GM18517 (cell line): ENCODE results near the gene SLC35E4.
"Not testable (repeated sequence)": the region's sequence is repeated elsewhere in the genome, so short reads cannot be mapped to it uniquely, and the experiment has no call there.

Experiments
- ATAC-seq: cut with Tn5 transposase; IDR thresholded peaks from one replicate; pipeline ENCODE4 v1.9.1; 2021; ENCODE audit warnings: mild to moderate bottlenecking, moderate library complexity; ENCODE audit not compliant: unreplicated experiment

The SLC35E4 gene, protein sequence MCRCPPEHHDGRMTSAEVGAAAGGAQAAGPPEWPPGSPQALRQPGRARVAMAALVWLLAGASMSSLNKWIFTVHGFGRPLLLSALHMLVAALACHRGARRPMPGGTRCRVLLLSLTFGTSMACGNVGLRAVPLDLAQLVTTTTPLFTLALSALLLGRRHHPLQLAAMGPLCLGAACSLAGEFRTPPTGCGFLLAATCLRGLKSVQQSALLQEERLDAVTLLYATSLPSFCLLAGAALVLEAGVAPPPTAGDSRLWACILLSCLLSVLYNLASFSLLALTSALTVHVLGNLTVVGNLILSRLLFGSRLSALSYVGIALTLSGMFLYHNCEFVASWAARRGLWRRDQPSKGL

DNA sequence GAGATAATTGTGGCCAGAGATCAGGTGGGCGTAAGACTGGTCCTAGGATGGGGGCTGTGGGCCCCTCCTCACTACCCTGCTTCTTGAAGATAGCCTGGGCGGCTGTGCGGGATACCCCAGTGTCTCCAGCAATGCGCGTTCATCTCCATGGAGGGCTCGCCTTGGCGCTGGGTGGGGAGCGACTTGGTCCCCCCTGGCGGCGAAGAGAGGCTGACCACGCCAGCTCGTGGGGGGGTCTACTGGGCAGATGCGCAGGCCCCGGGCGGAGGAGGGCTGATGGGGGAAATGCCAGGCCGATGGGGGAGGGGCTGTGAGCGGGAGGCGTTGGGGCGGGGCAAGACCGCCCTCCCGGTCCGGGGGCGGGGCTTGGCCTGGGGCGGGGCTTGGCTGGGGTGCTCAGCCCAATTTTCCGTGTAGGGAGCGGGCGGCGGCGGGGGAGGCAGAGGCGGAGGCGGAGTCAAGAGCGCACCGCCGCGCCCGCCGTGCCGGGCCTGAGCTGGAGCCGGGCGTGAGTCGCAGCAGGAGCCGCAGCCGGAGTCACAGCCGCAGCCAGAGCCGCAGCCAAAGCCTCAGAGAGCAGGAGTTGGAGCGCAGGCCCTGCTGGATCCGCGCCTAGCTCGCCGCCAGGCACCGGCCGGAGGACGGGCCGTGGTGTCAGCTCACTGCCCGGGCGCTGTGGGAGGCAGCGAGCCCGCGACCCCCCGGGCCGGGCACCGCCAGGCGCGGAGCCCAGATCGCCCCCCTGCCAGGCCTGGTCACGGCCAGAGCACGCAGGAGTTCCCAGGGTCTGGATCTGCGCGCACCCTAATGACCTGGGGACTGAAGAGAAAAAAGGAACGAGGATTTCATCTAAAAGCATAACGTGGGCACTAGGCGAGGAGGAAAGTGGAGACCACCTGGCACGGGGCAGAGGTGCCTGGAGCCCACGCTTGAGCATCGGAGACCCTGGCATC, at the start of gene SLC35E4:
SLC35E4 (plus strand) TSS at position 509 of the 953 bp plus-strand sequence. CDS start 670 bp downstream, outside the sequence.
- ATAC-seq, result peak; percentile 32

DNA sequence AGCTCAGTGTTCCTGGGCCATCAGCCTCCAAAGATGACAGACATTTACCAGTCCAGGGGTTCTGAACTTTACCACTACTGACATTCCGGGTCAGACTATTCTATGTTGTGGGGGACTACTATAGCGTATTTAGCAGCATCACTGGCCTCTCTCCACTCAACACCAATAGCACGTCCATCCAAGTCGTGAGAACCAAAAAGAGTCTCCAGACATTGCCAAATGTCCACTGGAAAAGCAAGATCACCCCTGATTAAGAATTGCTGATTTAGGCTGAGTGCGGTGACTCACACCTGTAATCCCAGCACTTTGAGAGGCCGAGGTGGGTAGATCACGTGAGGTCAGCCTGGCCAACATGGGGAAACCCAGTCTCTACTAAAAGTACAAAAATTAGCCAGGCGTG, 49.2 kb upstream of the SLC35E4 start:
- ATAC-seq, result no peak

DNA sequence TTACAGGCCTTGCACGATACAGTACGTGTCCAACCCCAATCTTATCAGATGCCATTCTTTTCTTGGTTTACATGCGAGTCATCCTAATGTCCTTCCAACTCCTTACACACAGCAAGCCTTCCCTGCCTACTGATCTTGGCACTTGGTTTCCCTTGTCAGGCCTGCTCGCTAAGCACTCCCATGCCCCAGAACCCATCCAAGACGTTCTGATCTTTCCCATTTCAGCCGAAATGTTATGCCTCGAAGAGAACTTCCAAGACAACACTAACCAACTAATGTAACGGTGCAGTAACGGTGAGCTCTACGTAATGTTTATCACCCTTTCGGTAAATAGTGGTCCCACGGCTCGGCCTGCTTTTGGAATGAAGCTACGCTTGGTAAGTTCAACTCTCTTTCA, 44.4 kb upstream of the SLC35E4 start:
- ATAC-seq, result no peak

DNA sequence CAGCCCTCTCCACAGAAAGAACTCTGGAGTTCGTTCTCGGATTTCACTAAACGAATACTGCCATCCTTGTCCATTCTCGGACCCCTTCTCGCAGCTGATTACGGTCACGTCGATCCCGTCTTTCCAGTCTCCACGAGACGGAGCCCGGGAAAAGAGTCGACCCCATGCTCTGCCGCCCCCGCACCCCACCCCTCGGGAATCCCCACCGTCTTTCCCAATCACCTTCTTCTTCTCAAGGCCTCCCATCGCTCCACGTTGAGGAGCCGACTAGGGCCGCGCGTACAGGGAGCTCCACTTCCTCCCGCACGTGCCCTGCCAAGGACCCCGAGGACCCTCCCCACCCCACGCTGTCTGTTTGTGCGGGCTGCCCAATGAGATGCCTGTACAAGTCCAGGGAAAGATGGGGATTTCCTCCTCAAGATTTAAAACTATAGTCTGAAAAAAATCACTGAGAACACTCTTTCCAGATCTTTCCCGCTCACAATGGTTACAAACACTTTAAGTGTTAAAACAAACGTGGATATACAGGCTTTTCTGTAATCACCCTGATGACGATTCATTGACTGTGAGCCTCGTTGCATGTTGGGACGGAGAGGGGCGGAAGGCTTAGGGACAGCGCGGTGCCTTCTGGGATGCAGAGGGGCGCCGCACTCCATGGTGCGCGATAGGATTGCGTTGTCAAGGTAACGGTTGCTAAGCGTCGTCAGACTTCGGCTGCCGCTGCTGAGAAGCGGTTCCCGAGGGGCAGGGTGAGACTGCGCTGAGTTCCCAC, 43.8 kb upstream of the SLC35E4 start, which contains the start of gene PES1:
PES1 (minus strand) TSS at position 323 of the 772 bp plus-strand sequence; CDS start at position 246, 77 bp downstream.
- ATAC-seq, result peak; percentile 93

DNA sequence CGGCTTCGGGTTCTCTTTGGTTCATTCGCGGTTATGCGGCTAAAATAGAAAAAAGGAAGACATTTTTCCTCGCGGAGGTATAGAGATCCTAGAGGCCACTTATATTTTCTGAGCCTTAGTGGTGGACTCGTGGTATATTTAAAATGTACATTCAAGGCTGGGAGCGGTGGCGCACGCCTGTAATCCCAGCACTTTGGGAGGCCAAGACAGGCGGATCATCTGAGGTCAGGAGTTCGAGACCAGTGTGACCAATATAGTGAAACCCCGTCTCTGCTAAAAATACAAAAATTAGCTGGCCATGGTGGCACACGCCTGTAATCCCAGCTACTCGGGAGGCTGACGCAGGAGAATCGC, 43.2 kb upstream of the SLC35E4 start:
- not testable (repeated sequence) for ATAC-seq

DNA sequence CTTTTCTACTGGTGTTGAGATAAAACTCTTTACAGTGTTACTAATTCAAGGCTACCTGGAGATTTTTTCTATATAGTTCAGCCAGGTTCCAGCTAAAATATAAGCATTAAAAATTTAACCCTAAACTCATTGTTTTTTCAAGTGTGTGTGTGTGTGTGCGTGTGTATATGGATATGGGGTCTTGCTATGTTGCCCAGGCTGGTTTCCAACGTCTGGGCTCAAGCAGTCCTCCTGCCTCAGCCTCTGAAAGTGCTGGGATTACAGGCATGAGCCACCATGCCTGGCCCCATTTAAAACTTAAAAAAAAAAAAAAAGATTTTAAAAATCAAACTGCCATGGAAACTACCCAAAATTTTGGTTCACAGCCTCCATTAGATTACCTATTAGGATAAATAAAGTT, 39.4 kb upstream of the SLC35E4 start:
- no peak for ATAC-seq

DNA sequence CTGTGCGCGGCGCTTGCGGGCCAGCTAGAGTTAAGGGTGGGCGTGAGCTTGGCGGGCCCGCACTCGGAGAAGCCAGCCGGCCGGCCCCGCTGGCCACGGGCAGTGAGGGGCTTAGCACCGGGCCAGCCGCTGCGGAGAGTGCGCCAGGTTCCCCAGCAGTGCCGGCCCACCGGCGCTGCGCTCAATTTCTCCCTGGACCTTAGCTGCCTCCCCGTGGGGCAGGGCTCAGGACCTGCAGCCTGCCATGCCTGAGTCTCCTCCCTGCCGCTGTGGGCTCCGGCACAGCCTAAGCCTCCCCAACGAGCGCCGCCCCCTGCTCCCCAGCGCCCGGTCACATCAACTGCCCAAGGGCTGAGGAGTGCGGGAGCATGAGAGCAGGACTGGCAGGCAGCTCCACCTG, 38.7 kb upstream of the SLC35E4 start:
- no peak for ATAC-seq

DNA sequence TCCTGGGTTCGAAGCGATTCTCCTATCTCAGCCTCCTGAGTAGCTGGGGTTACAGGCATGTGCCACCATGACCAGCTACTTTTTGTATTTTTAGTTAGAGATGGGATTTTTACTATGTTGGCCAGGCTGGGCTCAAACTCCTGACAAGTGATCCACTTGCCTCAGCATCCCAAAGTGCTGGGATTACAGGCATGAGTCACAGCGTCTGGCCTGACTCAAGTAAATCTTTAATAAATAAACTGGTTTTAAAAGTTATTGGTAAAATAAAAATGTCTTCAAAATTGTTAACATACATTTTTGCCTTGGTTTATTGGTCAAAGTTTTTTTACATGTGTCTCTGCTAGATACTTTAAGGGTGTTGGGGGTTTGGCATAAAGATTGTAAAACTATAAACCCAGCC, 36.6 kb upstream of the SLC35E4 start:
- ATAC-seq, result no peak

DNA sequence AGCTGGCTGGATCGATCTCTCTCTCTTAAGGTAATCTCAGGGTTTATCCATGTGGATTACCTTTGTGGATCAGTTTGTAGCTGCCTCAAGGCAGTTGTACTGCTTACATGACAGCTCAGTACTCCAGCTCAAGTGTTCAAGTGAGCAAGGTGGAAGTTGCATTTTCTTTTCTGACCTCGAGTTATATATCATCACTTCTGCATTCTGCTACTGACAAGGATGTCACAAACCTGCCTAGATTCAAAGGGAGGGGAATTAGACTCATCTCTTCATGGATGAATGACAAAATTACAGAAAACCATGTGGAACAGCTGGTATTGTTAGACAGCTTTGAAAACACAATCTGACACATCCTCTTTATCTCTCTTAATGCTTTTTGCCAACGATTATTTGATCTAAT, 34.7 kb upstream of the SLC35E4 start:
- ATAC-seq, result no peak

DNA sequence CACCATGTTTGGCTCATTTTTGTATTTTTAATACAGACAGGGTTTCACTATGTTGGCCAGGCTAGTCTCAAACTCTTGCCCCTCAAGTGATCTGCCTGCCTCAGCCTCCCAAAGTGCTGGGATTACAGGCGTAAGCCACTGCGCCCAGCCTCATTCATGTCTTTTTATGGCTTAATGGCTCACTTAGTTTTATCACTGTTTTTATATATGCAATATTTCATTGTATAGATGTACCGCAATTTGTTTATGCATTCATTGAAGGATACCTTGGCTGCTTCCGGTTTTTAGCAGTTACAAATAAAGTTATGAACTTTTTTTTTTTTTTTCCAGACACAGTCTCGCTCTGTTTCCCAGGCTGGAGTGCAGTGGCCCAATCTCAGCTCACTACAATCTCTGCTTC, 34.1 kb upstream of the SLC35E4 start:
- no peak for ATAC-seq

DNA sequence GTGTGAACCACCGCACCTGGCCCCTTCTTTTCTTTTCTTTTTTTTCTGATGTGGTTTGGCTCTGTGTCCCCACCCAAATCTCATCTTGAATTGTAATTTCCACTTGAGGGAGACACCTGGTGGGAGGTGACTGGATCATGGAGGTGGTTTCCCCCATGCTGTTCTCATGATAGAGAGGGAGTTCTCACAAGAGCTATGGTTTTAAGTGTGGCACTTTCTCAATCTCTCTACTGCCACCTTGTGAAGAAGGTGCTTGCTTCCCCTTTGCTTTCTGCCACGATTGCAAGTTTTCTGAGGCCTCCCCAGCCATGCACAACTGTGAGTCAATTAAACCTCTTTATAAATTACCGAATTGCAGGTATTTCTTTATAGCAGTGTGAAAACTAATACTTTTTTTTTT, 33.5 kb upstream of the SLC35E4 start:
- ATAC-seq, result no peak

DNA sequence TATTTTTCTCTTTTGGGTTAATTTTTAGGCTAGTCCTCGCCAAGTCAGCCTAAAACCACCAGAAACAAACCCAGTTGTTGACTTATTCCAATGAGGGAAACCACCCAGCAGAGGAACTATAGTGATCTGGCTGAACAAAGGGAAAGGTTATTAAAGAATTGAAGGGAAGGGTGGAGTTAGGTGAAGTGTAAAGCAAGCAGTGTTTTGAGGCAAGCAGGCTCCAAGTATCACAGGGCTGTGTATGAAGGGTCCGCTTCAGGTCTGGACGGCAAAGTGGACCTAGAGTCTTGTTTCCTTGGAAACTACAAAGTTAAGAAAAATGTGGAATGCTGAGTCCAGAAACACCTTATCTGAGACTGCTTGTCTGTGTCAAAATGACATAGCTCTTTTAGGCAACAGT, 31.8 kb upstream of the SLC35E4 start:
- ATAC-seq, result no peak

DNA sequence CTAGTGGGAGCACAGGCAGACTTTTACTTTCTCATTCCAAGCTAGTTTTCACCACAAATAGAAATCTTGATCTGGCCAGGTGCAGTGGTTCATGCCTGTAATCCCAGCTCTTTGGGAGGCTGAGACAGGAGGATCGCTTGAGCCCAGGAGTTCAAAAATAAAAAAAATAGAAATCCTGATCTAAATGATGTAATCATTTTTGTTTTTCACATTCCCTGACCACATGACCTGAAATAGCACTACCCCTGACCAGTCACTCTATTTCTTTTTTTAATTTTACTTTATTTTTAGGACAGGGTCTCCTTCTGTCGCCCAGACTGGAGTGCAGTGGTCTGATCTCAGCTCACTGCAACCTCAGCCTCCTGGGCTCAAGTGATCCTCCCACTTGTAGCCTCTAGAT, 30.9 kb upstream of the SLC35E4 start:
- ATAC-seq, result no peak

DNA sequence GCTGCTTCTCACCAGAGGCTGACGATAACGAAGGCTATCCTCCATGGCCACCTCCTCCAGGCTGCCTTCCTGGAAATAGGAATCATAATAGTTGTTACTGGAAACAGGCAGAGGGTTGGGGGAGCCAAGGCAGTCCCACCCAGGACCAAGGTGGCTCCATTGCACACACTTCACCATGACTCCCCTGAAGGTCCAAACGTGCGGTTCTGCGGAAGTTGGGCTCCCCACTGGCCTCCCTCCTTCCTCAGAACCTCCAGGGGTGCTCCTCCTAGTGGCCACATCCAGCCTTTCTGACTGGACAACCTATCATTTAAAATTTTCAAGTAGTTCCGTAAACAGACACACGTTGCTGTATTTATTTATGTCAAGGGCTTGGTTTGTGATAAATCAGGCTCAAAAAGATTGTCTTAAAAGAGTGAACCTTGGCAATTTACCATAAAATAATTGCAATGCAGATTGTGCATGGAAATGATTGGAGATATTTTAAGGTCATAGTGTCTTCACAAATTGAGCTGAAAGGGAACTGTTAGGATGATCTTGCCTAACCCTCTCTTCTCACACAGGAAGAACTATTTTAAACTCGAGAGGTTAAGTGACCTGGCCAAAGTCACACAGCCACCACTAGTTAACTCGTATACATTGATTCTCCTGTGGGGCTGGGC, 30.0 kb upstream of the SLC35E4 start:
- ATAC-seq, result no peak

DNA sequence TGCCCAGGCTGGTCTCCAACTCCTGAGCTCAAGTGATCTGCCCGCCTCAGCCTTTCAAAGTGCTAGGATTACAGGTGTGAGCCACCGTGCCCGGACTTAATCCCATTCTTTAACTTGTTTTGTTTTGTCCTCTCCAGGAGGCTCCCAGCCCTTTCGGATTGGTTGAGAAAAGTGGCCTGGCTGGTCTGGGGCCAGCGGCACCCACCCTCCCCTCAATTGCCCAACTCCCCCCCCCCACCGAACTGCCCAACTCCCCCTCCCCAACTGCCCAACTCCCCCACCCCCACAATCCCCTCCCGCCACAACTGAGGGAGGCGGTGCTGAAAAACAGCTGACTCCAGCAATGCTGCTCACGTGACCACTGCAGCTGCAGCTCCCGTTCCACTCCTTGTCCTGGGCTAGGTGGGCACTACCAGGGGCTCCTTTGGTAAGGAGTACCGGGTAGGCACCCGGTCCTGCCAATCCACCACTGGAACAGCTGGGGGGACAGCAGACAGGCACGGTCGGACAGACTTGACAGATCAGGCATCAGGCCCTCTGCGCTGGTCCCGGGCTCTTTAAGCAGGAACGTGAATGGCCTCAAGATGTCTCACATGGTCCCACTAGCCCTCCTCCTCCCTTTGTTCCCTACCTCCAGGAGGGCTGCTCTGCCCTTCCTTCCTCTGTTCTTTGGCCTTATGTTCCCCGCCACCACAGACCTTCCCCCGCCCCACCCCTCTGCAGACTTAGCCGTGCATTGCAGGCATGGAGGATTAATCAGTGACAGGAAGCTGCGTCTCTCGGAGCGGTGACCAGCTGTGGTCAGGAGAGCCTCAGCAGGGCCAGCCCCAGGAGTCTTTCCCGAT, 28.9 kb upstream of the SLC35E4 start, which contains the start of gene TCN2:
TCN2 (plus strand) TSS at position 720 of the 845 bp plus-strand sequence. CDS start 158 bp downstream, outside the sequence.
- no peak for ATAC-seq

DNA sequence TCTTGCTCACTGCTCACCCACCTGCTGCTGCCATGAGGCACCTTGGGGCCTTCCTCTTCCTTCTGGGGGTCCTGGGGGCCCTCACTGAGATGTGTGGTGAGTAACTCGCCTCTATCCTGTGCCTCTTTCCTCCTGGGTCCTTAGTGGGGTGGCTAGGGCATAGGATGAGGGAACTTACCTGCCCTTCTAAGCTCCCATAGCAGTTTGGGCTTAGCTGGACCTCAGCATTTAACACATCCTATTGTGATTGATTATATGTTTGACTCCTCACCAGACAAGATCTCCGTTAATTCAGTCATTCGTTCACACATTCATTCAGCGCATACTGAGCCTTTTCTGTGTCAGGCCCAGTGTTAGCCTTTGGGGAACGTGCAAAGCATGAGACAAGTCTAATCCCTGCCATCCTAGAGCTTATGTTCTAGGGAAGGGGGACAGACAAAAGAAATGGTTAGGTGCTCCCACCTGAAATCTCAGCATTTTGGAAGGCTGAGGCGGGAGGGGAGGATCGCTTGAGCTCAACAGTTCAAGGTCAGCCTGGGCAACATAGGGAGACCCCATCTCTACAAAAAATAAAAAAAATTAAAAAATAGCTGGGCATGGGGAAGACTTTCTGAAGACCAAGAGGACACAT, 28.2 kb upstream of the SLC35E4 start:
- no peak for ATAC-seq

DNA sequence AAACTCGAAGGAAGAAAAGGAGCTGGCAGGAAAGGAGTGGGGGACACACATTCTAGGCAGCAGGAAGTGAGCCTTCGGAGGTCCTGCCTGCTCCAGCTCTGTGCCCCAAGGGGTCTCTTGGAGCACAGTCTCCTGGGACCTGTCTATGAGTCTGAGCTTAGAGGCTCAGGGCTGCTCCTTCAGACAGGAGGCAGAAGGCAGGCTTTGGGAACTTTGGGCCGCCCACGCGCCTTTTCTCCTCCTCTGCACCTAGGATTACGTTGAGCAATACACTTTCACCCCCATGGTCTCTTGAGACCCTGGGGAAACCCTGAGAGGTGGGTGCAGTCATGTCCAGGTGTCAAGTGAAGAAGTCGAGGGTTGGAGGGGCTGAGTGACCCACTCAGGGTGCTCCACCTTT, 27.6 kb upstream of the SLC35E4 start:
- no peak for ATAC-seq

DNA sequence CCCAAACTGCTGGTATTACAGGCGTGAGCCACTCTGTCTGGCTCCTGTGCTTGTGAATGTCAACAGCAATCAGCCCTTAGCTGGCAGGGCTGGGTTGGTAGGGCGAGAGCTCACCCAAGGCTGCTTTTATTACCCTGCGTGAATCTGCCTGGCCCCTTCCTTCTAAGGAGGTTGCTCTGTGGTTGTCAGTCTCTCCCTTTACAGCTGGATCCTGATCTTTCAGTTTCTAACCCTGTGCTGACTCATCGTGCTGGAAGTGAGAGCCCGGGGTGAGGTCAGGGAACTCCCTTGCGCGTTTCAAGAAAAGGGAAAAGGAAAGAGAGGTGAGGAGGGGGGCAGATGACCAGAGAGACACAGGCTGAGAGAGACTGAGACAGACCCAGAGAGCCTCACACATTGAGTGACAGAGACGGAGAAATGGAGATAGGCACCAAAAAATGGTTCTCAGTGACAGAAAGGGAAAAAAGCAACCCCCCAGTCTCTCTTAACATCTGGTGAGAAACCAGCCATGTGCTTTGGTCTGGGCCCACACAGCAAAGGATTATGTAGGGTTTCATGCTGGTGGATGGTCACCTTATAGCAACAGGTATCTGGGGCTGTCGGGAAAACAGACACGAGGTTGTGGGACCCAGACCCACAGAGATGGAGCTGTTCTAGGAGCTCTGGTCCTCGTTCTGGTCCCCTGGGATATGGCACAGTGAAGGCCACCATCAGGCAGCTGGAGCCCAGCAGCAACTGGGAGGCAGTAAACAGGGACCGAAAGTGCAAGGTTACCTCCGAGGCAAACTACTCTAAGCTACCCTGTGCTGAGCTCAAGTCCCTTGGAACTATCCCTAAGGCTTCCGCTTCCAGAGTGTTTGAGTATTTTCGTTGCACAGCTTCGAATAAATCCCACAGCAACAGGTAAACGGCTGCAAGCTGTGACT, 26.1 kb upstream of the SLC35E4 start:
- ATAC-seq, result no peak
